K562 (cell line): ENCODE measurements around the gene DENND1A. TPM values are rescaled to one million over a fixed set of nuclear protein-coding genes. Genes with fewer than 3 reads are reported as not detected.

ENCODE experiments used
- polyA plus RNA-seq, 8 experiments: library from polyadenylated mRNA; depleted of rRNA in 4 of 8; stranded (reverse) in 5 of 8; unstranded in 3 of 8; fragments of >200 nt; fragmentation: Nextera tagmentation in 2 of 8; fragmentation: Illumina TruSeq in 1 of 8; extraction: Ambion mirVana in 2 of 8; extraction: Trizol in 1 of 8; gene quantifications; 2 replicates each; pipeline versions ENCODE4 v1.2.1 to v1.2.3, GENCODE V29; 2011 to 2014; ENCODE audit warnings: inconsistent platforms in 1 of 8, missing spikeins in 1 of 8
- total RNA-seq, 7 experiments: library from RNA; depleted of rRNA in 6 of 7; stranded (reverse); fragments of >200 nt in 6 of 7; fragmentation: Illumina TruSeq in 2 of 7; extraction: Trizol in 2 of 7; gene quantifications; 2 replicates each; pipeline versions ENCODE4 v1.2.1 to v1.2.3, GENCODE V29; 2011 to 2021; ENCODE audit warnings: low replicate concordance in 1 of 7
- TF ChIP-seq, protein P1 (sequence below), 2 experiments: fragments of 450-650 bp; formaldehyde crosslinking in 1 of 2; IDR thresholded peaks; 2 replicates each; pipeline versions ENCODE4 v1.4.0 to v1.6.1; 2014 to 2020; ENCODE audit warnings: mild to moderate bottlenecking in 2 of 2, borderline replicate concordance in 1 of 2, low read depth in 1 of 2
- TF ChIP-seq, protein P2 (sequence below): fragments of 250-450 bp; sonication (Bioruptor Pico); IDR thresholded peaks from 2 replicates; pipeline ENCODE4 v1.5.1; 2021; ENCODE audit warnings: mild to moderate bottlenecking
- TF ChIP-seq, protein P3 (sequence below), 3 experiments: fragments of 200-800 bp in 1 of 3; sonication (Bioruptor generic) in 1 of 3; sonication (generic) in 1 of 3; formaldehyde crosslinking in 1 of 3; IDR thresholded peaks; 2 replicates each; pipeline versions ENCODE4 v1.6.1 to v1.8.0; 2016 to 2022; ENCODE audit warnings: mild to moderate bottlenecking in 2 of 3, missing compliant biosample characterization in 2 of 3, missing genetic modification characterization in 2 of 3, missing genetic modification reagents in 1 of 3
- TF ChIP-seq, protein P4 (sequence below), 2 experiments: fragments of 450-650 bp in 1 of 2; sonication (generic) in 1 of 2; formaldehyde crosslinking in 1 of 2; IDR thresholded peaks; 2 replicates each; pipeline versions ENCODE4 v1.7.1 to v1.9.0; 2016 to 2022; ENCODE audit warnings: inconsistent platforms in 1 of 2, mild to moderate bottlenecking in 1 of 2, missing genetic modification reagents in 1 of 2

Gene DENND1A
- total and polyA plus RNA-seq, 9 of the 15 experiments (the other 6 are each of a cell fraction or from before 2014, with no cell fraction given) = 7.6 to 29.5 (median 15.7) TPM

DNA sequence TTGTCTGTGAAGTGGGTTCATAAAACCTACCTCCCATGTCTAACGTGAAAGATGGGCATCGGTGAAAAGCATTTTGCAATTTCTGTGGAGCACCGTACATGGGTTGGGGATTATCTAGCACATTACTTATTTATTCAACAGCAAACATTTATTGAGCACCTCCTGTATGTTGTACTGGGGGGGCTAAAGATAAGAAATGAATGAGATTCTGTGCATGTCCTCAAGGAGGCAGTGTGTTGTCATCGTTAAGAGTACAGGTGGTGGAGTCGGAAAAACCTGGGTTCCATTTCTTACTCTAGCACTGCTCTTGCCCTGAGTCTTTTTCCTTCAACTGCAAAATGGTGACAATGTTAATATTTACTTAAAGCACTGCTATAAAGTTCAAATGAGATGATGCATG is 30.4 kb upstream of the DENND1A start (continued):
- TF ChIP-seq, protein P1, sequence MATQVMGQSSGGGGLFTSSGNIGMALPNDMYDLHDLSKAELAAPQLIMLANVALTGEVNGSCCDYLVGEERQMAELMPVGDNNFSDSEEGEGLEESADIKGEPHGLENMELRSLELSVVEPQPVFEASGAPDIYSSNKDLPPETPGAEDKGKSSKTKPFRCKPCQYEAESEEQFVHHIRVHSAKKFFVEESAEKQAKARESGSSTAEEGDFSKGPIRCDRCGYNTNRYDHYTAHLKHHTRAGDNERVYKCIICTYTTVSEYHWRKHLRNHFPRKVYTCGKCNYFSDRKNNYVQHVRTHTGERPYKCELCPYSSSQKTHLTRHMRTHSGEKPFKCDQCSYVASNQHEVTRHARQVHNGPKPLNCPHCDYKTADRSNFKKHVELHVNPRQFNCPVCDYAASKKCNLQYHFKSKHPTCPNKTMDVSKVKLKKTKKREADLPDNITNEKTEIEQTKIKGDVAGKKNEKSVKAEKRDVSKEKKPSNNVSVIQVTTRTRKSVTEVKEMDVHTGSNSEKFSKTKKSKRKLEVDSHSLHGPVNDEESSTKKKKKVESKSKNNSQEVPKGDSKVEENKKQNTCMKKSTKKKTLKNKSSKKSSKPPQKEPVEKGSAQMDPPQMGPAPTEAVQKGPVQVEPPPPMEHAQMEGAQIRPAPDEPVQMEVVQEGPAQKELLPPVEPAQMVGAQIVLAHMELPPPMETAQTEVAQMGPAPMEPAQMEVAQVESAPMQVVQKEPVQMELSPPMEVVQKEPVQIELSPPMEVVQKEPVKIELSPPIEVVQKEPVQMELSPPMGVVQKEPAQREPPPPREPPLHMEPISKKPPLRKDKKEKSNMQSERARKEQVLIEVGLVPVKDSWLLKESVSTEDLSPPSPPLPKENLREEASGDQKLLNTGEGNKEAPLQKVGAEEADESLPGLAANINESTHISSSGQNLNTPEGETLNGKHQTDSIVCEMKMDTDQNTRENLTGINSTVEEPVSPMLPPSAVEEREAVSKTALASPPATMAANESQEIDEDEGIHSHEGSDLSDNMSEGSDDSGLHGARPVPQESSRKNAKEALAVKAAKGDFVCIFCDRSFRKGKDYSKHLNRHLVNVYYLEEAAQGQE (IDR thresholded peaks at IDR 0.05; ENCODE audit: borderline replicate concordance) = peak; percentile 25; the same call in 1 of the 2 replicates
- TF ChIP-seq, protein P1 (CRISPR knock-in tag; IDR thresholded peaks at IDR 0.05; ENCODE audit: low read depth) = no peak
- TF ChIP-seq, protein P2, sequence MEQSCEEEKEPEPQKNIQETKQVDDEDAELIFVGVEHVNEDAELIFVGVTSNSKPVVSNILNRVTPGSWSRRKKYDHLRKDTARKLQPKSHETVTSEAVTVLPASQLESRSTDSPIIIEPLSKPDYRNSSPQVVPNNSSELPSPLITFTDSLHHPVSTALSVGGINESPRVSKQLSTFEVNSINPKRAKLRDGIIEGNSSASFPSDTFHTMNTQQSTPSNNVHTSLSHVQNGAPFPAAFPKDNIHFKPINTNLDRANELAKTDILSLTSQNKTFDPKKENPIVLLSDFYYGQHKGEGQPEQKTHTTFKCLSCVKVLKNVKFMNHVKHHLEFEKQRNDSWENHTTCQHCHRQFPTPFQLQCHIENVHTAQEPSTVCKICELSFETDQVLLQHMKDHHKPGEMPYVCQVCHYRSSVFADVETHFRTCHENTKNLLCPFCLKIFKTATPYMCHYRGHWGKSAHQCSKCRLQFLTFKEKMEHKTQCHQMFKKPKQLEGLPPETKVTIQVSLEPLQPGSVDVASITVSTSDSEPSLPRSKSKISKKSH (CRISPR knock-in tag) = no peak
- TF ChIP-seq, protein P3, sequence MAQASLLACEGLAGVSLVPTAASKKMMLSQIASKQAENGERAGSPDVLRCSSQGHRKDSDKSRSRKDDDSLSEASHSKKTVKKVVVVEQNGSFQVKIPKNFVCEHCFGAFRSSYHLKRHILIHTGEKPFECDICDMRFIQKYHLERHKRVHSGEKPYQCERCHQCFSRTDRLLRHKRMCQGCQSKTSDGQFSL (CRISPR knock-in tag; IDR thresholded peaks at IDR 0.05) = peak; percentile 38; the same call in 1 of the 2 replicates
- TF ChIP-seq, protein P3 (tag; IDR thresholded peaks at IDR 0.05) = 0 out of 4 replicates have a peak, but pooled peaks of 1 of the 2 experiments have one; percentile 32
- TF ChIP-seq, protein P4, sequence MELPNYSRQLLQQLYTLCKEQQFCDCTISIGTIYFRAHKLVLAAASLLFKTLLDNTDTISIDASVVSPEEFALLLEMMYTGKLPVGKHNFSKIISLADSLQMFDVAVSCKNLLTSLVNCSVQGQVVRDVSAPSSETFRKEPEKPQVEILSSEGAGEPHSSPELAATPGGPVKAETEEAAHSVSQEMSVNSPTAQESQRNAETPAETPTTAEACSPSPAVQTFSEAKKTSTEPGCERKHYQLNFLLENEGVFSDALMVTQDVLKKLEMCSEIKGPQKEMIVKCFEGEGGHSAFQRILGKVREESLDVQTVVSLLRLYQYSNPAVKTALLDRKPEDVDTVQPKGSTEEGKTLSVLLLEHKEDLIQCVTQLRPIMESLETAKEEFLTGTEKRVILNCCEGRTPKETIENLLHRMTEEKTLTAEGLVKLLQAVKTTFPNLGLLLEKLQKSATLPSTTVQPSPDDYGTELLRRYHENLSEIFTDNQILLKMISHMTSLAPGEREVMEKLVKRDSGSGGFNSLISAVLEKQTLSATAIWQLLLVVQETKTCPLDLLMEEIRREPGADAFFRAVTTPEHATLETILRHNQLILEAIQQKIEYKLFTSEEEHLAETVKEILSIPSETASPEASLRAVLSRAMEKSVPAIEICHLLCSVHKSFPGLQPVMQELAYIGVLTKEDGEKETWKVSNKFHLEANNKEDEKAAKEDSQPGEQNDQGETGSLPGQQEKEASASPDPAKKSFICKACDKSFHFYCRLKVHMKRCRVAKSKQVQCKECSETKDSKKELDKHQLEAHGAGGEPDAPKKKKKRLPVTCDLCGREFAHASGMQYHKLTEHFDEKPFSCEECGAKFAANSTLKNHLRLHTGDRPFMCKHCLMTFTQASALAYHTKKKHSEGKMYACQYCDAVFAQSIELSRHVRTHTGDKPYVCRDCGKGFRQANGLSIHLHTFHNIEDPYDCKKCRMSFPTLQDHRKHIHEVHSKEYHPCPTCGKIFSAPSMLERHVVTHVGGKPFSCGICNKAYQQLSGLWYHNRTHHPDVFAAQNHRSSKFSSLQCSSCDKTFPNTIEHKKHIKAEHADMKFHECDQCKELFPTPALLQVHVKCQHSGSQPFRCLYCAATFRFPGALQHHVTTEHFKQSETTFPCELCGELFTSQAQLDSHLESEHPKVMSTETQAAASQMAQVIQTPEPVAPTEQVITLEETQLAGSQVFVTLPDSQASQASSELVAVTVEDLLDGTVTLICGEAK (IDR thresholded peaks at IDR 0.05) = no peak
- TF ChIP-seq, protein P4 (CRISPR knock-in tag; IDR thresholded peaks at IDR 0.05) = no peak
